ENCODE results near the gene STT3B.

STT3B gene

GRCh38 chr3:31652296-31652695 is 119.6 kb downstream of the STT3B start:
- DNase-seq (ENCODE audit: low spot score) = no peak

- no peak for DNase-seq (ENCODE audit: low spot score)
Measured at GRCh38 chr3:31653464-31653863, 120.7 kb downstream of the STT3B start.

- no peak for DNase-seq (ENCODE audit: low spot score)
Measured at GRCh38 chr3:31654998-31655397, 122.3 kb downstream of the STT3B start.

- DNase-seq (ENCODE audit: low spot score) = no peak
Measured at GRCh38 chr3:31659246-31659645, 126.5 kb downstream of the STT3B start.

GRCh38 chr3:31661286-31661685 is 128.6 kb downstream of the STT3B start:
- no peak for DNase-seq (ENCODE audit: low spot score)

GRCh38 chr3:31661993-31662670 is 129.4 kb downstream of the STT3B start:
- no peak for DNase-seq (ENCODE audit: low spot score)

- no peak for DNase-seq (ENCODE audit: low spot score)
Measured at GRCh38 chr3:31664031-31664430, 131.3 kb downstream of the STT3B start.

GRCh38 chr3:31667582-31667981 is 134.9 kb downstream of the STT3B start:
- no peak for DNase-seq (ENCODE audit: low spot score)

- peak; percentile 59 for DNase-seq (ENCODE audit: low spot score)
Measured at GRCh38 chr3:31668242-31668641, 135.5 kb downstream of the STT3B start.

GRCh38 chr3:31670136-31670535 is 137.4 kb downstream of the STT3B start:
- DNase-seq (ENCODE audit: low spot score) = no peak

GRCh38 chr3:31670722-31671121 is 138.0 kb downstream of the STT3B start:
- DNase-seq (ENCODE audit: low spot score) = no peak

GRCh38 chr3:31671451-31671850 is 138.7 kb downstream of the STT3B start:
- no peak for DNase-seq (ENCODE audit: low spot score)

GRCh38 chr3:31671976-31672375 is 139.3 kb downstream of the STT3B start:
- DNase-seq (ENCODE audit: low spot score) = no peak

GRCh38 chr3:31673950-31674349 is 141.2 kb downstream of the STT3B start:
- DNase-seq (ENCODE audit: low spot score) = no peak

- DNase-seq (ENCODE audit: low spot score) = no peak
Measured at GRCh38 chr3:31676556-31676955, 143.8 kb downstream of the STT3B start.

GRCh38 chr3:31680072-31680870 is 147.5 kb downstream of the STT3B start:
- DNase-seq (ENCODE audit: low spot score) = no peak
